WTC11 (cell line): ENCODE data around the gene COL5A1. TPM values are rescaled to one million over a fixed set of nuclear protein-coding genes. Genes with fewer than 3 reads are reported as not detected.

Experiments used
- ATAC-seq: fragments of 200-7000 bp; cut with Tn5 transposase; 2 replicates; pipeline ENCODE4 v1.10.0; 2021; ENCODE audit warnings: mild to moderate bottlenecking, moderate library complexity
- CTCF ChIA-PET: fragments of 300-600 bp; sonication (Branson Sonifier 250); formaldehyde crosslinking; loops from one replicate; lab custom pipeline; 2021; ENCODE audit warnings: antibody characterized with exemption; lab: Charles Lee
- POLR2A ChIA-PET: fragments of 350-600 bp; sonication (Branson Sonifier 250); formaldehyde crosslinking; loops from one replicate; lab custom pipeline; 2021; ENCODE audit warnings: antibody characterized with exemption; lab: Charles Lee
- DNase-seq: peaks from one replicate; pipeline ENCODE4 v3.0.0; 2021; ENCODE audit warnings: low spot score
- H3K27ac Mint-ChIP-seq: 2 replicates; pipeline ENCODE4 v1.8.0; 2021; ENCODE audit warnings: mixed read lengths
- H3K27me3 Mint-ChIP-seq: 2 replicates; pipeline ENCODE4 v1.8.0; 2021; ENCODE audit warnings: low read depth, mild to moderate bottlenecking, moderate library complexity, mixed read lengths
- H3K36me3 Mint-ChIP-seq: 2 replicates; pipeline ENCODE4 v1.8.0; 2021; ENCODE audit warnings: mixed read lengths
- H3K4me1 Mint-ChIP-seq: 2 replicates; pipeline ENCODE4 v1.8.0; 2022; ENCODE audit warnings: mixed read lengths
- H3K4me3 Mint-ChIP-seq: 2 replicates; pipeline ENCODE4 v1.8.0; 2021; ENCODE audit warnings: mild to moderate bottlenecking, moderate library complexity, mixed read lengths
- H3K9me3 Mint-ChIP-seq: 2 replicates; pipeline ENCODE4 v1.8.0; 2021; ENCODE audit warnings: mixed read lengths
- ELF4 ChIP-seq: sonication (generic); formaldehyde crosslinking; IDR thresholded peaks from 2 replicates; pipeline ENCODE4 v1.8.1; 2022; ENCODE audit warnings: low read depth, mild to moderate bottlenecking, moderate library complexity, missing genetic modification reagents
- GABPB1 ChIP-seq: sonication (generic); formaldehyde crosslinking; IDR thresholded peaks from 2 replicates; pipeline ENCODE4 v1.8.1; 2023; ENCODE audit warnings: mild to moderate bottlenecking, missing genetic modification reagents
- IRF2 ChIP-seq: sonication (generic); formaldehyde crosslinking; IDR thresholded peaks from 2 replicates; pipeline ENCODE4 v1.8.0; 2022; ENCODE audit warnings: low read depth, missing genetic modification reagents, borderline replicate concordance
- MYBL2 ChIP-seq: sonication (generic); formaldehyde crosslinking; IDR thresholded peaks from 2 replicates; pipeline ENCODE4 v1.8.1; 2023; ENCODE audit warnings: mild to moderate bottlenecking, moderate library complexity, missing genetic modification reagents
- RORB ChIP-seq: fragments of 250-450 bp; sonication (Bioruptor Pico); IDR thresholded peaks from 2 replicates; pipeline ENCODE4 v1.9.0; 2021; ENCODE audit warnings: mild to moderate bottlenecking
- SOX15 ChIP-seq: fragments of 250-450 bp; sonication (Bioruptor Pico); IDR thresholded peaks from 2 replicates; pipeline ENCODE4 v1.9.0; 2021; ENCODE audit warnings: mild to moderate bottlenecking
- TCF7 ChIP-seq: sonication (generic); formaldehyde crosslinking; IDR thresholded peaks from 2 replicates; pipeline ENCODE4 v1.8.0; 2022; ENCODE audit warnings: mild to moderate bottlenecking, low read depth, missing genetic modification reagents, moderate library complexity
- TEAD1 ChIP-seq: sonication (generic); formaldehyde crosslinking; IDR thresholded peaks from 2 replicates; pipeline ENCODE4 v1.8.0; 2022; ENCODE audit warnings: mild to moderate bottlenecking, missing genetic modification reagents
- ZNF396 ChIP-seq: fragments of 250-450 bp; sonication (Bioruptor Pico); IDR thresholded peaks from 2 replicates; pipeline ENCODE4 v1.8.0; 2021; ENCODE audit warnings: mild to moderate bottlenecking, moderate library complexity, borderline replicate concordance
- ZNF671 ChIP-seq: fragments of 250-450 bp; sonication (Bioruptor Pico); IDR thresholded peaks from 2 replicates; pipeline ENCODE4 v1.8.0; 2021; ENCODE audit warnings: mild to moderate bottlenecking
- total RNA-seq: library from RNA; stranded (reverse); gene quantifications from 3 replicates; pipeline ENCODE4 v1.2.3, GENCODE V29; 2021
- TF ChIP-seq, protein P1 (sequence below): sonication (generic); formaldehyde crosslinking; IDR thresholded peaks from 2 replicates; pipeline ENCODE4 v1.8.1; 2023; ENCODE audit warnings: mild to moderate bottlenecking, missing genetic modification reagents, moderate library complexity
- TF ChIP-seq, protein P2 (sequence below): sonication (generic); formaldehyde crosslinking; IDR thresholded peaks from 2 replicates; pipeline ENCODE4 v1.8.1; 2023; ENCODE audit warnings: mild to moderate bottlenecking, missing genetic modification reagents, borderline replicate concordance
- TF ChIP-seq, protein P3 (sequence below): sonication (generic); formaldehyde crosslinking; IDR thresholded peaks from 2 replicates; pipeline ENCODE4 v1.8.1; 2023; ENCODE audit warnings: mild to moderate bottlenecking, missing genetic modification reagents
- TF ChIP-seq, protein P4 (sequence below): sonication (generic); formaldehyde crosslinking; IDR thresholded peaks from 2 replicates; pipeline ENCODE4 v1.8.1; 2023; ENCODE audit warnings: mild to moderate bottlenecking, missing genetic modification reagents
- TF ChIP-seq, protein P5 (sequence below): sonication (generic); formaldehyde crosslinking; IDR thresholded peaks from 2 replicates; pipeline ENCODE4 v1.8.1; 2022; ENCODE audit warnings: low read depth, missing genetic modification reagents, borderline replicate concordance
- TF ChIP-seq, protein P6 (sequence below): sonication (generic); formaldehyde crosslinking; conservative IDR thresholded peaks from 2 replicates; pipeline ENCODE4 v1.8.1; 2023; ENCODE audit warnings: mild to moderate bottlenecking, low read depth, missing genetic modification reagents, moderate library complexity

The COL5A1 gene
- total RNA-seq, 1 experiment from 2014 or later: 13.5 TPM

DNA sequence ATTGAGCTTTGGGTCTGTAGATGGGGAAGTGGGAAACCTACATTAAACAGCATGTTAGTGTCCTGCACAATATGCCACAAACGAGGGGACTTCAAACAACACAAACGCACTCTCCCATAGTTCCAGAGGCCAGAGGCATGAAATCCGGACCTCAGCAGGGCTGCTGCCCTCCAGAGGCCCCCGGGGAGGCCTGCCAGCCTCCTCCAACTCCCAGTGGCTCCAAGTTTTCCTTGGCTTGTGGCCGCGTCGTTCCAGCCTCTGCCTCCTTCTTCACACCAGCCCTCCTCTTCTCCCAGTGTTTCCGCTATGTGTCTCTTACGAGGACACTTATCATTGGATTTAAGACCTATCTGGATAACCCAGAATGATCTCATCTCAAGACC is 13.3 kb upstream of the COL5A1 start:
- H3K4me3 Mint-ChIP-seq: no peak overlapping the region
- H3K27ac Mint-ChIP-seq: no peak overlapping the region; the same call in 1 of the 2 replicates
- POLR2A ChIA-PET: no interaction called here
- no peak for TF ChIP-seq ELF4 (CRISPR knock-in tag)
- TF ChIP-seq RORB: no peak
- no peak for TF ChIP-seq ZNF396
- TF ChIP-seq IRF2: no peak
- no peak for TF ChIP-seq GABPB1 (CRISPR knock-in tag)
- TF ChIP-seq, protein P1, sequence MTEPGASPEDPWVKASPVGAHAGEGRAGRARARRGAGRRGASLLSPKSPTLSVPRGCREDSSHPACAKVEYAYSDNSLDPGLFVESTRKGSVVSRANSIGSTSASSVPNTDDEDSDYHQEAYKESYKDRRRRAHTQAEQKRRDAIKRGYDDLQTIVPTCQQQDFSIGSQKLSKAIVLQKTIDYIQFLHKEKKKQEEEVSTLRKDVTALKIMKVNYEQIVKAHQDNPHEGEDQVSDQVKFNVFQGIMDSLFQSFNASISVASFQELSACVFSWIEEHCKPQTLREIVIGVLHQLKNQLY: no peak
- no peak for TF ChIP-seq TCF7 (CRISPR knock-in tag)
- TF ChIP-seq, protein P2, sequence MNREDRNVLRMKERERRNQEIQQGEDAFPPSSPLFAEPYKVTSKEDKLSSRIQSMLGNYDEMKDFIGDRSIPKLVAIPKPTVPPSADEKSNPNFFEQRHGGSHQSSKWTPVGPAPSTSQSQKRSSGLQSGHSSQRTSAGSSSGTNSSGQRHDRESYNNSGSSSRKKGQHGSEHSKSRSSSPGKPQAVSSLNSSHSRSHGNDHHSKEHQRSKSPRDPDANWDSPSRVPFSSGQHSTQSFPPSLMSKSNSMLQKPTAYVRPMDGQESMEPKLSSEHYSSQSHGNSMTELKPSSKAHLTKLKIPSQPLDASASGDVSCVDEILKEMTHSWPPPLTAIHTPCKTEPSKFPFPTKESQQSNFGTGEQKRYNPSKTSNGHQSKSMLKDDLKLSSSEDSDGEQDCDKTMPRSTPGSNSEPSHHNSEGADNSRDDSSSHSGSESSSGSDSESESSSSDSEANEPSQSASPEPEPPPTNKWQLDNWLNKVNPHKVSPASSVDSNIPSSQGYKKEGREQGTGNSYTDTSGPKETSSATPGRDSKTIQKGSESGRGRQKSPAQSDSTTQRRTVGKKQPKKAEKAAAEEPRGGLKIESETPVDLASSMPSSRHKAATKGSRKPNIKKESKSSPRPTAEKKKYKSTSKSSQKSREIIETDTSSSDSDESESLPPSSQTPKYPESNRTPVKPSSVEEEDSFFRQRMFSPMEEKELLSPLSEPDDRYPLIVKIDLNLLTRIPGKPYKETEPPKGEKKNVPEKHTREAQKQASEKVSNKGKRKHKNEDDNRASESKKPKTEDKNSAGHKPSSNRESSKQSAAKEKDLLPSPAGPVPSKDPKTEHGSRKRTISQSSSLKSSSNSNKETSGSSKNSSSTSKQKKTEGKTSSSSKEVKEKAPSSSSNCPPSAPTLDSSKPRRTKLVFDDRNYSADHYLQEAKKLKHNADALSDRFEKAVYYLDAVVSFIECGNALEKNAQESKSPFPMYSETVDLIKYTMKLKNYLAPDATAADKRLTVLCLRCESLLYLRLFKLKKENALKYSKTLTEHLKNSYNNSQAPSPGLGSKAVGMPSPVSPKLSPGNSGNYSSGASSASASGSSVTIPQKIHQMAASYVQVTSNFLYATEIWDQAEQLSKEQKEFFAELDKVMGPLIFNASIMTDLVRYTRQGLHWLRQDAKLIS (CRISPR knock-in tag): no peak
- TF ChIP-seq TEAD1 (CRISPR knock-in tag): no peak
- TF ChIP-seq MYBL2 (CRISPR knock-in tag): no peak
- no peak for TF ChIP-seq SOX15 (CRISPR knock-in tag)
- peaks cover 15% of the 10 kb centered on the region for H3K4me1 Mint-ChIP-seq
- ATAC-seq: no peak
- CTCF ChIA-PET: no interaction called here
- H3K27me3 Mint-ChIP-seq: no peaks in the 10 kb centered on the region
- DNase-seq: no peak
- H3K36me3 Mint-ChIP-seq: no peaks in the 10 kb centered on the region
- H3K9me3 Mint-ChIP-seq: no peaks in the 10 kb centered on the region

DNA sequence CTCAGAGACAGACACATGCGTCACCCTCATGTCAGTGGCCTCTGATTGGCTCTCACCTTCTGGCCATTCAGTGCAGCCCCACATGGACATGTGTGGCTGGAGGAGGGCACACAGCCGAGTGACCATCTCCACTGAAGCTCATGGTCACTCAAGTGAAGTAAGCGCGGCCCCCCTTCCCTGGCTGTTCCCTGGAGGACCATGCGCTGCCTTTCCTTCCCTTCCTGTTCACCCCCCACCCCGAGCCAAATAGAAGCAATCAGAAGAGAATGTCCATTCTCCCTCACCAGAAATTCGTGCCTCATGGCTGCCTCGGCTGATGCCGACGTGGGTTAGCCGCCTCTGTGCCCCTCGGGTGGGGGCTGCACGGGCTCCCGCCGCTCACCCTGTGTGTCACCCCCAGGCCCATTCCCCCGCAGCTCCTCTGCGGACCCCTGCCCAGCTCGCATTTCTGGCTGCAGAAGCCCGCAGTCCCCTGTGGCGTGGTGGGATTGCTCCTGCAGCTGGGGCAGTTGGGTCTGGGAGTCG is 12.5 kb upstream of the COL5A1 start:
- H3K9me3 Mint-ChIP-seq: no peaks in the 10 kb centered on the region
- ChIA-PET POLR2A (no interaction called here), CTCF (no interaction called here)
- ATAC-seq (no peak), DNase-seq (peak; percentile 7)
- H3K27ac Mint-ChIP-seq: no peak overlapping the region; the same call in 1 of the 2 replicates
- H3K36me3 Mint-ChIP-seq: no peaks in the 10 kb centered on the region
- H3K27me3 Mint-ChIP-seq: no peaks in the 10 kb centered on the region
- H3K4me1 Mint-ChIP-seq: peaks cover 15% of the 10 kb centered on the region
- TF ChIP-seq ZNF396 (no peak), ZNF671 (CRISPR knock-in tag) (no peak)
- TF ChIP-seq, protein P3, sequence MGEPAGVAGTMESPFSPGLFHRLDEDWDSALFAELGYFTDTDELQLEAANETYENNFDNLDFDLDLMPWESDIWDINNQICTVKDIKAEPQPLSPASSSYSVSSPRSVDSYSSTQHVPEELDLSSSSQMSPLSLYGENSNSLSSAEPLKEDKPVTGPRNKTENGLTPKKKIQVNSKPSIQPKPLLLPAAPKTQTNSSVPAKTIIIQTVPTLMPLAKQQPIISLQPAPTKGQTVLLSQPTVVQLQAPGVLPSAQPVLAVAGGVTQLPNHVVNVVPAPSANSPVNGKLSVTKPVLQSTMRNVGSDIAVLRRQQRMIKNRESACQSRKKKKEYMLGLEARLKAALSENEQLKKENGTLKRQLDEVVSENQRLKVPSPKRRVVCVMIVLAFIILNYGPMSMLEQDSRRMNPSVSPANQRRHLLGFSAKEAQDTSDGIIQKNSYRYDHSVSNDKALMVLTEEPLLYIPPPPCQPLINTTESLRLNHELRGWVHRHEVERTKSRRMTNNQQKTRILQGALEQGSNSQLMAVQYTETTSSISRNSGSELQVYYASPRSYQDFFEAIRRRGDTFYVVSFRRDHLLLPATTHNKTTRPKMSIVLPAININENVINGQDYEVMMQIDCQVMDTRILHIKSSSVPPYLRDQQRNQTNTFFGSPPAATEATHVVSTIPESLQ (CRISPR knock-in tag): no peak
- TF ChIP-seq, protein P4, sequence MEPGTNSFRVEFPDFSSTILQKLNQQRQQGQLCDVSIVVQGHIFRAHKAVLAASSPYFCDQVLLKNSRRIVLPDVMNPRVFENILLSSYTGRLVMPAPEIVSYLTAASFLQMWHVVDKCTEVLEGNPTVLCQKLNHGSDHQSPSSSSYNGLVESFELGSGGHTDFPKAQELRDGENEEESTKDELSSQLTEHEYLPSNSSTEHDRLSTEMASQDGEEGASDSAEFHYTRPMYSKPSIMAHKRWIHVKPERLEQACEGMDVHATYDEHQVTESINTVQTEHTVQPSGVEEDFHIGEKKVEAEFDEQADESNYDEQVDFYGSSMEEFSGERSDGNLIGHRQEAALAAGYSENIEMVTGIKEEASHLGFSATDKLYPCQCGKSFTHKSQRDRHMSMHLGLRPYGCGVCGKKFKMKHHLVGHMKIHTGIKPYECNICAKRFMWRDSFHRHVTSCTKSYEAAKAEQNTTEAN (CRISPR knock-in tag): no peak
- TF ChIP-seq, protein P5, sequence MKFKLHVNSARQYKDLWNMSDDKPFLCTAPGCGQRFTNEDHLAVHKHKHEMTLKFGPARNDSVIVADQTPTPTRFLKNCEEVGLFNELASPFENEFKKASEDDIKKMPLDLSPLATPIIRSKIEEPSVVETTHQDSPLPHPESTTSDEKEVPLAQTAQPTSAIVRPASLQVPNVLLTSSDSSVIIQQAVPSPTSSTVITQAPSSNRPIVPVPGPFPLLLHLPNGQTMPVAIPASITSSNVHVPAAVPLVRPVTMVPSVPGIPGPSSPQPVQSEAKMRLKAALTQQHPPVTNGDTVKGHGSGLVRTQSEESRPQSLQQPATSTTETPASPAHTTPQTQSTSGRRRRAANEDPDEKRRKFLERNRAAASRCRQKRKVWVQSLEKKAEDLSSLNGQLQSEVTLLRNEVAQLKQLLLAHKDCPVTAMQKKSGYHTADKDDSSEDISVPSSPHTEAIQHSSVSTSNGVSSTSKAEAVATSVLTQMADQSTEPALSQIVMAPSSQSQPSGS: no peak
- TF ChIP-seq, protein P6, sequence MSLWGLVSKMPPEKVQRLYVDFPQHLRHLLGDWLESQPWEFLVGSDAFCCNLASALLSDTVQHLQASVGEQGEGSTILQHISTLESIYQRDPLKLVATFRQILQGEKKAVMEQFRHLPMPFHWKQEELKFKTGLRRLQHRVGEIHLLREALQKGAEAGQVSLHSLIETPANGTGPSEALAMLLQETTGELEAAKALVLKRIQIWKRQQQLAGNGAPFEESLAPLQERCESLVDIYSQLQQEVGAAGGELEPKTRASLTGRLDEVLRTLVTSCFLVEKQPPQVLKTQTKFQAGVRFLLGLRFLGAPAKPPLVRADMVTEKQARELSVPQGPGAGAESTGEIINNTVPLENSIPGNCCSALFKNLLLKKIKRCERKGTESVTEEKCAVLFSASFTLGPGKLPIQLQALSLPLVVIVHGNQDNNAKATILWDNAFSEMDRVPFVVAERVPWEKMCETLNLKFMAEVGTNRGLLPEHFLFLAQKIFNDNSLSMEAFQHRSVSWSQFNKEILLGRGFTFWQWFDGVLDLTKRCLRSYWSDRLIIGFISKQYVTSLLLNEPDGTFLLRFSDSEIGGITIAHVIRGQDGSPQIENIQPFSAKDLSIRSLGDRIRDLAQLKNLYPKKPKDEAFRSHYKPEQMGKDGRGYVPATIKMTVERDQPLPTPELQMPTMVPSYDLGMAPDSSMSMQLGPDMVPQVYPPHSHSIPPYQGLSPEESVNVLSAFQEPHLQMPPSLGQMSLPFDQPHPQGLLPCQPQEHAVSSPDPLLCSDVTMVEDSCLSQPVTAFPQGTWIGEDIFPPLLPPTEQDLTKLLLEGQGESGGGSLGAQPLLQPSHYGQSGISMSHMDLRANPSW: no peak
- H3K4me3 Mint-ChIP-seq: no peak overlapping the region
